Dermis microvascular lymphatic vessel endothelial cell (primary cell): ENCODE measurements around the gene KBTBD2. TPM values are rescaled to one million over a fixed set of nuclear protein-coding genes. Genes with fewer than 3 reads are reported as not detected.
"Not testable (repeated sequence)": the region's sequence is repeated elsewhere in the genome, so short reads cannot be mapped to it uniquely, and the experiment has no call there.

ENCODE experiments used
- DNase-seq, 2 donors: peaks; one replicate each; pipeline versions ENCODE4 v3.0.0 to v3.0.0-alpha.2; 2010; ENCODE audit warnings: low read depth in 2 of 2
- total RNA-seq: library from RNA; depleted of rRNA; stranded (reverse); fragments of >200 nt; gene quantifications from 2 replicates; pipeline ENCODE4 v1.2.1, GENCODE V29; 2014

Gene KBTBD2
- 56.1 and 89.0 TPM in 2 replicates for total RNA-seq

DNA sequence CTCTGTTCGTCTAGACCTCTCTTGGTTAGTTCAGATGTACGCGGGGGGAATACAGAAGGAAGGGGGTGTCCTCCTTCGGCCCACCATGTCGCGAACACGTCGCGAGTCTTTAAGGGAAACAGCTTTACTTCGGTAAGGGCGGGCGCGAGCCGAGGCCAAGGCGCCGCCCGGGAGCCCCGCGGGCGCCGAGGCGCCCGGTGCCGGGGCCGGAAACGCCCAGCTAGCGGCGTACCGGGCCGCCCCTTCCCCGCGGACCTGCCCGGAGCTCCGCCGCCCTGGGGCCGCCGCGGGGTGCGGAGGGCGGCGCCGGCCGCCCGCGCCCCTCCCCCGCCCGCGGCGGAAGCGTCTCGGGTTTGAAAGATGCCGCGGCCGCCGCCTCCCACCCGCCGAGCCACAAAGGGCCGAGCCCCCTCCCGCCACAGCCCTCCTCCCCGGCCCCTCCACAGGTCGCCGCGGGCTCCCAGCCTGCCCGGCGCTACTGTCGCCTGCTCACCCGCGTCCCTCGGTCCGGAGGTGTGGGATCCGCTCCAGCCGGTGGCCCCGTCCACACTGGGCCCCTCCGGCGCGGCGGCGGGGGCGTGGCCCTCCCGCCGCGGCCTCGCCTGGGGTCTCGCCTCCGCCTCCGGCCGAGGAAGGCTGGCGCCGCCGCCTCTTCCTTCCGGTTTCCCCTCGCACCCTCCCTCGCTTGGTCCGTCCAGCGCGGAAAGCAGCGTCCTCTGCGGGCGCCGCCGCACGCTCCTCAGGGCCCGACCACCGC, at the start of gene KBTBD2:
KBTBD2 (minus strand) TSS at position 718 of the 757 bp plus-strand sequence. CDS start 12,156 bp downstream, outside the sequence.
- DNase-seq: peak; percentile 76 to 92

DNA sequence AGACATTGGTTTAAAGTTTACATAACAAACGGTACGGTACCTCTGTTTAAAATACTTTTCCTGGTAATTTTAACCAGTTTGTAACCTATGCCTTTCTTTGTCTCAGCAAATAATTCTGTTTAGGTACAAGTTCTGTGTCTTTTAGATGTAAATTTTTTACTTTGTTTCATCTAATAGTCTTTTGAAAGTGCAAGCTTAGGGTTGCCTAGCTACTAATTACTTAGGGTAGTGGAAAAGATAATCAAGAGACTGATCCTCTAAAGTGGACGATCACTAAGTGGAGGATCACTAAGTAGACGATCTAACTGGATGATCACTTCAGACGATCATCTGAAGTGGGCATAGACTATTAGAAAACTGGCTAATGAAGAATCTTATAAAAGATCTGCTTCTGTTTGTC, 49.6 kb upstream of the KBTBD2 start:
- no peak for DNase-seq

DNA sequence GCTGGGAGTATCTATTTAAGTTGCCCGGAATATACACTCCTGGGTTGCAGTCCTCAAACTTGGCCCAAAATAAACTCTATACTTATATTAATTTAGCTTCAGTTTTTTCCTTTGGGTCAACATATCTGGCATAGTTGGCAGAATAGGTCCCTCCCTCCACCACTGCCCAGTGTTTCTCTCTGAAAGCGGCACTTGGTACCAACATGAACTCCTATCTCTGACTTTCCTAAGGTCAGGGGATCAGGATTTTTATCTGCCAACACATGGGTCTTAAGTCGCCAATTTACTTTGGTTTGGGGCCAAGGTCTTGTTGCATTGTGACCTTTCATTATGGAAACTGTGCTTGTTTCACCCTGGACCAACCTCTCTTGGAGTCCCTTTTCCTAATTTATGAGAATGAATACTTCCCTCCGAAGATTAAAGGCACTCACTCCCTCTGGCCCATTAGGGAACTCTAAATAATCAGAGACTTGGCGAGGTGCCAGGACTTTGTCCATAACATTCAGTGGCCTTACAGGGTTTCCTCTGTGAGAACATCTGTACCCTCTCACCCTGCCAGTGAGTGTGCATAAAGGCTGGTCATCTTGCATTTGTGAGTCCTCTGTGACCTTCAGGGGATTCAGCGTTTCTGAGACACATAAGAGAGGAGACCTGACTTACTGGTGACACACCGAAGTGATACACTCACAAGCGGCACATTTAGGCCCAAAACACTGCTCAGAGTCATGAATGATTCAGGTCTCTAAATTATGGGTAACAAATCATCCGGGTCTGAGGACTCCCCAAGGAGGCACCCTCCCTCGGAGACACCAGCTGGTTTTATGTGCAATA, 46.0 kb upstream of the KBTBD2 start:
- DNase-seq: peak; percentile 27 to 64

DNA sequence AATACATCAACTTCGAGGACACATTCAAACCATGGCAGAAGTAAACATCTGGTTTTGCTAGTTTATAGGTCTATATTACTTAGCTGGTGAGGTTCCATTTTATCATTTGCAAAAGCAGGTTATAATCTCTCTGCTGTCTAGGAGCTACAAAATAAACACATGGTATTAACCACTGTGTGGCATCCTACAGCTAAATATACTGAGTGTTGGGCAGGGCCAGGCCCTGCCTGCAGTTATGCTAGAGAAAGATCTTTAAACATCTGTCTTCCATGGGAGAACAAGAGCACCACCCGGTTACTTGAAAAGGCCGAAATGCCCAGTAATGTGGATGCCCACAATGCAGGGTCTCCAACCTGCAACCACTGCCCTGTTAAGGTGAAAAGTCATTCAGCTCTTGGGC, 45.1 kb upstream of the KBTBD2 start:
- DNase-seq: no peak

DNA sequence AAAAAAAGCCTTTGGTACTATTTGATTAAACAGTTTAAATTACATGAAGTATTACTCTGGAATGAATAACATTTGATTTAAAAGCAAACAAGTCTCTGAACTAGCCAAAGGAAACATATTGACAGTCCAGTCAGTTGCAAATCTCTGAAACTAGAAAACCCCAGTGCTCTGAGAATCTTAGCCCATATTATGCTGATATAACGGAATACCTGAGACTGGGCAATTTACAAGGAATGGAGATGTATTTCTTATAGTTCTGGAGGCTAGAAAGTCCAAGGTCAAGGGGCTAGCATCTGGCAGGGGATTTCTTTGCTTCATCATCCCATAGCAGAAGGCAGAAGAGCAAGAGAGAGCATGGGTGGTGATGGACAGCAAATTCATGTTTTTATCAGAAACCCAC, 44.0 kb upstream of the KBTBD2 start:
- no peak for DNase-seq

DNA sequence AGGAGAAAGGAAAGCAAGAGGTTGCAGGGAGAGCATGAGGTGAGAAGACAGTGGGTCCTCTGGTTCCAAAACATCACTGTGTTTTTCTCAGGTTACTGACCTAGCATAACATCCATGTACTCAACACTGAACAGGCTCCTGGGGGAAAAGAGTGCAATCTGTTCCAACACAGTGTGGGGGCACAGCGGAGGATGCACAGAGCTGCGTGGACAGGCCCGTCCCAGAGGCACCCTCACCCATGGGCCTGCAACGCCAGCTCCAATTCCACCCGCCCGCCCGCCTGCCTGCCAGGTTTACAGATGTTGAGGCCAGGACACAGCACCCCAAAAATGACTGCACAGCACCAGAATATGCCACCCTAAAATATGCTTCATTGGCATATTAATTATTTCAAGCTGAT, 38.8 kb upstream of the KBTBD2 start:
- no peak for DNase-seq

DNA sequence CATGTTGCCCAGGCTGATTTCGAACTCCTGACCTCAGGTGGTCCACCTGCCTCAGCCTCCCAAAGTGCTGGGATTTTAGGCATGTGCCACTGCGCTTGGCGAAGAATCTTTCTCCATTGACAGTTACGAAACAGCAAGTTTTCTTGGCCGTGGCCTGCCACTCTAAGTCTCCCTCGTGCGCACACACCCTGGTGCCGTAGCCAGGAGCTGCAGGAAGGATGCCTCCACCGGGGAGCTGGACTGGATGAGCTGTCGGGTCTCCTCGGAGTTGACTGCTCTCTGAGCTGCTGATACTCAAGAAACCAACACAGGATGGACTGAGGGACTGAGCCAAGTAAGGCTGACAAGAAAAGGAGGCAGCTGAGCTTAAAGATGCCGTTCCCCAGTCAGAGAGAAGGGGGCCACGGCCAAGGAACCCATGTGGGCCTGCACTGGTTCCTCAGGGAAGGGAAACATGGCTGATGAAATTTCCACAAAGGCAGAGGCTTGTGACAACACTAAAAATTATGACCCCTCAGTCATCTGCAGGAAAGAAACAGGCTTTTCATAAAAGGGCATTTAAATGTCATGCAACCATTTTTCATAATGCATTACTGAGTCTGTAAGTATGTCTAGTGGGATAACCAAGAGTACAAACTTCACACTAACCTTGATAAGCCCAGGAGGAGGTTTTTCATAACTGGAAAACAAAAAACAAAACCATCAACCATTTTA, 38.0 kb upstream of the KBTBD2 start:
- no peak for DNase-seq

DNA sequence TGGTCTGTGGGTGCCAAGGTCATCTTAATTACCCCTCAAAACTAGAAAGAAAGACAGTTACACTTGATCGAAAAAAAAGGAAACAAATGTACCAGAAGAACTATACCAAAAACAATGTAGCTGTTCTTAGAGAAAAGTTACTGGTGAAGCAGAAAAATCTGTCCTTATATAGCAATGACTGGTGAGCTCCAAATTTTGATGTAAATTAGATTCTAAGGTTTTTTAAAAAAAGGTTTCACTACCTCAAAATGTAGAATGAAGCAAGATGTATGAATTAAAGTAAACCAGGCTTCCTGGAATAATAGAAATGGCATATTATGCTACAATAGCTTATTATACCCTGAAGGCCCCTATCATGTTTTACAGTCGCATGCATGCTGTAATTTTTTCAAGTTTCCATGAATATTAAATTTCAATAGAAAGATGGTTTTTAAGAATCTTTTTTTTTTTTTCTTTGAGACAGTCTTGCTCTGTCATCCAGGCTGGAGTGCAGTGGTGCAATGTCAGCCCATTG, 37.3 kb upstream of the KBTBD2 start:
- no peak for DNase-seq

DNA sequence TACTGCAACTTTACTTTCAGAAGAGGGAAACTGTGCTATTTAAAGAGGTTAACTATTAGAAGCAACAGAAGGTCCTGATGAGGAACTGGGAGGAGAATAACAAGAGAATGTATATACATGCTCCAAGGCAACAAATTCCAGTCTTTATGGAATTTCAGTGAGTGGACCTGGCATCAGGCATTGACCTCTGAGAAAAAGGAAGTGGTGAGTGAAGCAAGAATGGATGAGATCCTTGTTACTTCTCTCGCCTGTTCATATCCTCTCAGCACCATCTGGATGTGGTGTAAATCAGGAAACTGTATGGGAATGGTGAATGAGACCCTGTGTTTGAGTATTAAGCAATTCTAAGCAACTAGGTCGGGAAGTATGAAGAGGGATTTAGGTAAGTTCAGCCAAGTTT, 30.3 kb upstream of the KBTBD2 start:
- peak in 1 of 2 donors; percentile 51 for DNase-seq

DNA sequence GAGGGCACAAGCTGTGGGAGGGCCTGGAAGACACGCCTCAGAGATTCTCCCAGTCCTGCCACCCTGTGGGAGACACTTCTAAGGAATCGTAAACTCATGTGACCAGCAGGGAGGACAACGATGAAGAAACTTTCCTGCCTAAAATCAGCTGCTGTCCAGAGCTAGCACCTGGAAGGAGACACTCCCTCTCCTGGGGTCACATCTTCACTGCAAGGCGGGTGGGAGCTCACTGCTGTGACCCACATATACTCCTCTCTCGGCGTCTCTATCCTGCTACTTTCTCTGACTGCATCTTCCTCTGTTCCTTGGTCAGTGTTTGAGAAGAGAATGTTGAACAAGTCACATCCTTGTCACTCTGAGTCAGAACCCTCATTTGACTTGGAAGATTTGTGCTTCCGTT, 25.4 kb upstream of the KBTBD2 start:
- DNase-seq: not testable (repeated sequence)

DNA sequence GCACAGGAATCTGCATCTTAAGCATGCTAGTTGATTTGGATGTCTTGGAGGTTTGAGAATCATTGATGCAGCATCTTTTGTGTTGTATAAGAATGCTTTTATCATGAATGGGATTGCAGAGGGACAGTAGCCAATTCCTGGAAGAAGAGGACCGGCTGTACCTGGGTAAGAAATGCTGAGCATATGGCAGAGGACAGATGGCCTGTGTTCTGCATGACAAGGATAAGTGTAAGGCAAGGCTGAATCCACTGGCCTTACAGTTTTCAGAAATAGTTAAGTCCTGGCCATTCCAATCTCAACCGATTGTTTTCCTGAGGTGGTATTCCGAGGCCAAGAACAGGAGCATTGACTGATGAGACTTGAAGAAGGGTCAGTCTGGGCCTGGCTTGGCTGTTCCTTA, 24.4 kb upstream of the KBTBD2 start:
- DNase-seq: no peak

DNA sequence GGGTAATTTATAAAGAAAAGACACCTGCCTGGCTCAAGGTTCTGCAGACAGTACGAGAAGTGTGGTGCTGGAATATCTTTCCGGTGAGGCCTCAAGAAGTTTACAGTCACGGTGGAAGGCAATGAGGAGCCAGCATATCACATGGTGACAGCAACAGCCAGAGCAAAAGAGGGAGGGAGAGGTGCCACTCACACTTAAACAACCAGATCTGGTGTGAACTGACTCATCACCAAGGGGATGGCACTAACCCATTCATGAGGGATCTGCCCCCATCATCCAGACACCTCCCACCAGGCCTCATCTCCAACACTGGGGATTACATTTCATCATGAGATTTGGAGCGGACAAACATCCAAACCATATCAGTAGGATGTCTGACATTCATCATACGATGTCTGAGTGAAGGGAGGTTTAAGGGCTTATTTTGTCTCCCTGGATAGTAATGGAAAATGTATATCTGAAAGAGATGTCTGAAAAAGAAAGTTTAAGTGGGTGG, 23.5 kb upstream of the KBTBD2 start:
- no peak for DNase-seq

DNA sequence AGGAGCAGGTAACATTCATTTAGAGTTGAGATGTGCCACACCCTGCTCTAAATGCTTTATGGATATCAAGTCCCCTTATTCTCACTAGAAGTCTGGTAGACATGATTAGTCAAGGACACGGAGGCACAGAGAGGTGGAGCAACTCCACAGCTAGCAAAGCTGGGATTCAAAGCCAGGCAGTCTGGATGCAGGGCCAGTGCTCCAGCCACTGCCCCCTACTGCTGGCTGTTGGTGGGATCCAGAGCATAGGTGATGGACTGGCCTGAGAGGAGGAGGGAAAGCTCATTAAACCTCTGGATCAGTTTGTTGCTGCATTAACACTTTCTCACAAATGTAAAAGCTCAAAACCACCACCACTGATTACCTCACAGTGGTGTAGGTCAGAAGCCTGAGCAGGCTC, 22.6 kb upstream of the KBTBD2 start:
- peak in 1 of 2 donors; percentile 6 for DNase-seq

DNA sequence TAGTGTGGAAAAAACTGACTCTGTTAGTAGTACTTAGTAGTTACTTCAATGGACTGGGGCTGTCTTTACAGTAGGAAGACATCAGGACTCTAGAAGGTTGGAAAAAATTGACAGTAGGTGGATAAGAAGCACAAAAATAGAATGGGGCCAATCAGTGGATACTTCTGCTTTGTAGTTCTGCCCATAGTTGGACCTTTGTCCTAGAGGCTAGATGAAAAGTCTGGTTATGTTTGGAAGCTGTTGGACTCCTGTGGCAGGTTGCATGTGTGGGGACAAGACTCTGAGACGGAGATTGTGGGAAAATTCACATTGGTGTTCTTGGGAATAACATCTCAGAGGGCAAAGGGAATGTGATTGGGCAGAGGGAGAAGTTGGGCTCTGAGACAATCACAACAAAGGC, 18.6 kb upstream of the KBTBD2 start:
- DNase-seq: no peak

DNA sequence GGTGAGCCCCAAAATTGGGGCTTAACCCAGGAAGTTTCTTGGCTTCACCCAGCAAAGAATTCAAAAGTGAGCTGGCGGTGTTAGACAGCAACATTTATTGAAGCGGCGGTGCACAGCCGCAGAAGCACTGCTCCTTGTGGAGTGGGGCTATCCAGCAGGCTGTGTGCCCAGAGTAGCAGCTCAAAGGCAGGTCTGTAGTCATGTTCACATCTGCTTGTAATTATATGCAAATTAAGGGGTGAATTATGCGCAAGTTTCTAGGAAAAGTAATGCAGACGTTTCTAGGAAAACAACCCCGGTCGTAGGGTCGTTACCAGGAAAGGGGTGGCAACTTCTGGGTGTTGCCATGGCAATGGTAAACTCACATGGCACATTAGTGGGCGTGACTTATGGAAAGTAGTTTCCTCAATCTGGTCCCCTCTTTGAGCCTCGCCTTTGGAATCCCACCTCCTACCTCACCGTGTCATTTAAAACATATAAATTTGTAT, 13.7 kb upstream of the KBTBD2 start:
- peak; percentile 85 for DNase-seq

DNA sequence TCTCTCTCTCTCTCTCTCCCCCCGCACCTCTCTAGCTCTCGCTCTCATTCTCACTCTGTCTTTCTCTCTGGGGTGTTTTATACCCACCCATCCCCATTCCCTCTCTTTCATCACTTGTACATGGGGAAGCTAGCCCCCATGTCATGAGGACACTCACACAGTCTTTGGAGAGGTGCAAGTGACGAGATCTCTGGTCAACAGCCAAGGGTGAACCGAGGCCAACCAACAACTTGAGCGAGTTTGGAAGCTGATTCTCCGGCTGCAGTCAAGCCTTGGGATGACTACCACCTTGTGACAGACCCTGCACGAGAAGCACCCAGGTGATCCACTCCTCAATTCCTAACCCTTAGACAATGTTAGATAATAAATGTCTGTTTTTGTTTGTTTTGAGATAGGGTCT, 10.1 kb upstream of the KBTBD2 start:
- DNase-seq: no peak

DNA sequence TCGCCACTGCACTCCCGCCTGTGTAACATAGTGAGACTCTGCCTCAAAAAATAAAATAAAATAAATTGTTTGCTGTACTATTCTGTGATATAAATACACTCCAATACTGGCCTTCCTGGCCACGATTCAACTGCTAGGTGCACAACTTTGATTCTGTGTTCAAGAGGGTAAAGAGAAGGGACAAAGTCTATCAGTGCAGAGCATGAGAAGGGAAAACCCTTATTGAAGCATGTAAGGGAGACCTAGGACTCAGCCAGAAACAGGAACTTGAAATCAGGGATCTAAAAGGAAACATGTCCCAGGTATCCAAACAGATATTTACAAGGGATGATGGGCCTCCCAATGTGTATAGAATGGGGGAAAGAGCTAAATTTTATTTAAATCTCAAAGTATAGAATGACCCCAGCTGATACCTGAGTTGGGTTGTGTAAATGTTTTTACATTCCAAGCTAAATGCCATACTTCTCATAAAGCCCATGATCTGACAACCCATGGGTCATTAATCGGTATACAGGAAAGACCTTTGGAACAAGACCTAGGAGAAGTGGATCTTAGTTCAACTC, 9.0 kb upstream of the KBTBD2 start:
- DNase-seq: no peak

DNA sequence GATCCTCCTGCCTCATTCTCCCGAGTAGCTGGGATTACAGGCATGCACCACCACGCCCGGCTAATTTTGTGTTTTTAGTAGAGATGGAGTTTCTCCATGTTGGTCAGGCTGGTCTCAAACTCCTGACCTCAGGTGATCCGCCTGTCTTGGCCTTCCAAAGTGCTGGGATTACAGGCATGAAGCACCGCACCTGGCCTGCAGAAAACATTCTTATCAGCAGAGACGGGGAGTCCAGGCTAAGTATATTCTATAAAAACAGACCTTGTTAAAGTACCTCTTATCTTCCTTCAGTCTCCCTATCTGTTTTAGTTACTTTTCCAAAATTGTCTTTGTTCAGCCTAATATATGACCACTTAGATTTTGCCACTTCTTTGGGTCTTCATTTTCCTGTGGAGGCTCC, 5.8 kb upstream of the KBTBD2 start:
- DNase-seq: not testable (repeated sequence)

DNA sequence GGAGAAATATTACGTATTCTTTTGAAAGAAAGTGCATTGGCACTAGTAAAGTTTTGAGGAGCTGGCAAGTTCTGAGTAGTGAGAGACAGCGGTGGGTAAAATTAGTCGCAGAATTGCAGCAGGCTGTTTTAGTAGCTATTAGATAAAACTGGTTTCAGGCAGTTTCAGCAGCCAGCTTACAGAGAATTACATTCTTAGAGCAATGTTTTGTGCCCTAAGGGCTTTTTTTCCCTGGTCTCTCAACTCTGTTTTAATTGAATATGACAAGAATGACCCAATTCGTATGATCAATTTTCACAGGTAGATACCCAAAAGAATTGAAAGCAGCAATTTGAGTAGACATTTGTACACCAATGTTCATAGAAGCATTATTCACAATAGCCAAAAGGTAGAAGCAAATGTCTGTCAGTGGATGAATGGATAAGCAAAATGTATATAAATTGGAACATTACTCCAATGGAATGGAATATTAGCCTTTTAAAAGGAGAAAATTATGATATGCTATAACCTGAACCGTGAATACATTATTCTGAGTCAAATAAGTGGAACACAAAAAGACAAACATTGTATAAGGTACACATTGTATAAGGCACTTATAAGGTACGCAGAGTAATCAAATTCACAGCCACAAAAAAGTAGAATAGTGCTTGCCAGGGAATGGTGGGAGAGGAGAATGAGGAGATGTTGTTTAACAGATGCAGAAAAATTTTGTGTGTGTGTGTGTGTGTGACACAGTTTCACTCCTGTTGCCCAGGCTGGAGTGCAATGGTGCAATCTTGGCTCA, 5.2 kb upstream of the KBTBD2 start:
- no peak for DNase-seq

DNA sequence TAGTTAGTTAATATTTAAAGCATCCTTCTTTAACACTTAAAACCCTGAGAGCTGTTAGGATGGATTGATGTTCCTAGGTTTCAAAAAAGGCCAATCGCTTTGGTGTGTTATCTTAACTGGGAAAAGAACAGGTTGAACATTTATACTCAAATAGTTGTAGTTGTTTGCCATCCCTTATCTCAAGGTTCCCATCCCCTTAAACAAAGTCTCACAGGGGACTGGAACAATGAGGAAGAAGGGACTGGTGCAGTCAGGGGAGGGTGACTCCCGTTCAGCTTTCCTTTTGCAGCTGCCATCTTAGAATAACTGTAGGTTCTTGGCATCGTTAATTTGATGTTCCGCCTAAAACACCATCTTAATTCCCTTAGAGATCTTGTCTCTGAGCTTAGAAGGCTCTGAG, 2.6 kb upstream of the KBTBD2 start:
- DNase-seq: no peak
